ENCODE measurements around the gene LTA4H.

GRCh38 chr12:95978774-95979173, 56.6 kb downstream of the LTA4H start:
- no peak for TF ChIP-seq CTCF (IDR thresholded peaks at IDR 0.05)
- TF ChIP-seq POLR2A (IDR thresholded peaks at IDR 0.05), result no peak
